NCI-H1105 (cell line): ENCODE results near the gene SOCS4.
"Not testable (repeated sequence)": the region's sequence is repeated elsewhere in the genome, so short reads cannot be mapped to it uniquely, and the experiment has no call there.

ENCODE experiments used
- DNase-seq: peaks from one replicate; lab custom pipeline; 2025; lab: John Stamatoyannopoulos, UW

The SOCS4 gene

GRCh38 chr14:55026793-55027561, at the start of gene SOCS4, which contains the start of gene WDHD1:
SOCS4 (plus strand) TSS chr14:55027236; CDS start chr14:55043042, 15,806 bp downstream.
WDHD1 (minus strand) TSS chr14:55027099; CDS start chr14:55026787, 312 bp downstream.
- DNase-seq: peak; percentile 94

GRCh38 chr14:54979039-54979438, 48.0 kb upstream of the SOCS4 start:
- DNase-seq: no peak

- no peak for DNase-seq
Observed at GRCh38 chr14:54981698-54982097, 45.3 kb upstream of the SOCS4 start.

GRCh38 chr14:54985156-54985555, 41.9 kb upstream of the SOCS4 start:
- no peak for DNase-seq

- DNase-seq: no peak
Observed at GRCh38 chr14:55000381-55000780, 26.7 kb upstream of the SOCS4 start.

GRCh38 chr14:55005071-55005470, 22.0 kb upstream of the SOCS4 start:
- no peak for DNase-seq

- no peak for DNase-seq
Observed at GRCh38 chr14:55015006-55015405, 12.0 kb upstream of the SOCS4 start.

GRCh38 chr14:55019968-55020554, 7.0 kb upstream of the SOCS4 start:
- DNase-seq: no peak

GRCh38 chr14:55024365-55024764, 2.7 kb upstream of the SOCS4 start:
- DNase-seq: not testable (repeated sequence)

- DNase-seq: no peak
Observed at GRCh38 chr14:55025948-55026347, 1.1 kb upstream of the SOCS4 start.

- DNase-seq: no peak
Observed at GRCh38 chr14:55026441-55026792, 619 bp upstream of the SOCS4 start.

GRCh38 chr14:55028066-55028465, 1.0 kb downstream of the SOCS4 start:
- no peak for DNase-seq

GRCh38 chr14:55028476-55028875, 1.4 kb downstream of the SOCS4 start:
- no peak for DNase-seq

- DNase-seq: no peak
Observed at GRCh38 chr14:55031190-55031589, 4.2 kb downstream of the SOCS4 start.

GRCh38 chr14:55037995-55038394, 11.0 kb downstream of the SOCS4 start:
- DNase-seq: not testable (repeated sequence)

- DNase-seq: no peak
Observed at GRCh38 chr14:55038708-55039107, 11.7 kb downstream of the SOCS4 start.

- DNase-seq: no peak
Observed at GRCh38 chr14:55043528-55043927, 16.5 kb downstream of the SOCS4 start.

GRCh38 chr14:55045087-55045486, 18.1 kb downstream of the SOCS4 start:
- no peak for DNase-seq

- DNase-seq: no peak
Observed at GRCh38 chr14:55047301-55048053, 20.4 kb downstream of the SOCS4 start.

- DNase-seq: no peak
Observed at GRCh38 chr14:55048900-55049436, 21.9 kb downstream of the SOCS4 start.

GRCh38 chr14:55051165-55051422, 24.1 kb downstream of the SOCS4 start:
- DNase-seq: no peak

GRCh38 chr14:55051423-55052268, 24.6 kb downstream of the SOCS4 start, which contains the start of gene MAPK1IP1L:
MAPK1IP1L (plus strand) TSS chr14:55051647; CDS start chr14:55061684, 10,037 bp downstream.
- DNase-seq: peak; percentile 89
